GM23338 (cell line): ENCODE results near the gene TSC22D2. TPM values are rescaled to one million over a fixed set of nuclear protein-coding genes. Genes with fewer than 3 reads are reported as not detected.

Experiments
- ATAC-seq: fragments of 200-7000 bp; cut with Tn5 transposase; 3 replicates; pipeline ENCODE4 v1.9.1; 2020
- DNase-seq: peaks from one replicate; pipeline ENCODE4 v3.0.0-alpha.2; 2015; ENCODE audit warnings: low spot score
- H2AFZ ChIP-seq: fragments of 200-600 bp; sonication (generic); 2 replicates; pipeline ENCODE4 v1.8.0; 2016; ENCODE audit warnings: antibody characterized with exemption, mild to moderate bottlenecking, moderate library complexity
- H3F3A ChIP-seq: fragments of 200-600 bp; sonication (generic); replicated peaks from 2 replicates; pipeline ENCODE4 v1.8.0; 2017; ENCODE audit warnings: antibody characterized with exemption, mixed run types, low read depth
- H3K27ac ChIP-seq: fragments of 200-600 bp; sonication (generic); 2 replicates; pipeline ENCODE4 v1.6.1; 2016; ENCODE audit warnings: low read depth
- H3K27me3 ChIP-seq: fragments of 200-600 bp; sonication (generic); 2 replicates; pipeline ENCODE4 v1.8.0; 2016; ENCODE audit warnings: mild to moderate bottlenecking, mixed run types, moderate library complexity; ENCODE audit not compliant: insufficient read depth
- H3K36me3 ChIP-seq: fragments of 200-600 bp; sonication (generic); 2 replicates; pipeline ENCODE4 v1.8.0; 2016; ENCODE audit warnings: mild to moderate bottlenecking; ENCODE audit not compliant: insufficient read depth
- H3K4me1 ChIP-seq: fragments of 200-600 bp; sonication (generic); 2 replicates; pipeline ENCODE4 v1.8.0; 2016; ENCODE audit warnings: mild to moderate bottlenecking, moderate library complexity; ENCODE audit not compliant: insufficient read depth
- H3K4me2 ChIP-seq: fragments of 200-600 bp; sonication (generic); 2 replicates; pipeline ENCODE4 v1.7.1; 2017; ENCODE audit warnings: mixed run types
- H3K4me3 ChIP-seq: fragments of 200-600 bp; sonication (generic); 2 replicates; pipeline ENCODE4 v1.6.1; 2016; ENCODE audit warnings: mixed run types
- H3K79me2 ChIP-seq: fragments of 200-600 bp; sonication (generic); replicated peaks from 2 replicates; pipeline ENCODE4 v1.8.0; 2017; ENCODE audit warnings: mild to moderate bottlenecking; ENCODE audit not compliant: insufficient read depth
- H3K9me2 ChIP-seq: fragments of 200-600 bp; sonication (generic); 2 replicates; pipeline ENCODE4 v1.8.0; 2017; ENCODE audit not compliant: insufficient read depth
- H4K20me1 ChIP-seq: fragments of 200-600 bp; sonication (generic); replicated peaks from 2 replicates; pipeline ENCODE4 v1.8.0; 2017; ENCODE audit warnings: mild to moderate bottlenecking; ENCODE audit not compliant: insufficient read depth
- H3K27ac Mint-ChIP-seq: 2 replicates; pipeline ENCODE4 v1.8.0; 2020; ENCODE audit warnings: inconsistent platforms, mild to moderate bottlenecking, moderate library complexity, mixed read lengths
- H3K27me3 Mint-ChIP-seq: 3 replicates; pipeline ENCODE4 v1.8.0; 2022; ENCODE audit warnings: low read depth, mild to moderate bottlenecking, moderate library complexity, mixed read lengths, inconsistent platforms; ENCODE audit not compliant: insufficient read depth, poor library complexity
- H3K36me3 Mint-ChIP-seq: 3 replicates; pipeline ENCODE4 v1.8.0; 2021; ENCODE audit warnings: low read depth, mild to moderate bottlenecking, inconsistent platforms, moderate library complexity, mixed read lengths
- H3K4me1 Mint-ChIP-seq: 3 replicates; pipeline ENCODE4 v1.8.0; 2020; ENCODE audit warnings: mild to moderate bottlenecking, inconsistent platforms, mixed read lengths
- H3K4me3 Mint-ChIP-seq: 3 replicates; pipeline ENCODE4 v1.8.0; 2021; ENCODE audit warnings: moderate library complexity, mild to moderate bottlenecking, inconsistent platforms, mixed read lengths
- H3K9me3 Mint-ChIP-seq: 3 replicates; pipeline ENCODE4 v1.8.0; 2020; ENCODE audit warnings: moderate library complexity, mild to moderate bottlenecking, inconsistent platforms, mixed read lengths
- CREB1 ChIP-seq: fragments of 250-450 bp; sonication (Bioruptor Pico); IDR thresholded peaks from 2 replicates; pipeline ENCODE4 v1.5.0; 2020; ENCODE audit warnings: low read depth, mild to moderate bottlenecking, moderate library complexity
- CTCF ChIP-seq, 2 experiments: fragments of 200-600 bp in 1 of 2; sonication (generic) in 1 of 2; conservative IDR thresholded peaks; 2 replicates each; pipeline versions ENCODE4 v1.5.1 to v1.6.1; 2016 to 2017; ENCODE audit warnings: antibody characterized with exemption in 2 of 2, low read depth in 2 of 2, mild to moderate bottlenecking in 2 of 2, moderate library complexity in 1 of 2
- EZH2 ChIP-seq: fragments of 200-600 bp; sonication (generic); IDR thresholded peaks from one replicate; pipeline ENCODE4 v1.8.0; 2017; ENCODE audit warnings: antibody characterized with exemption, mild to moderate bottlenecking, low read depth; ENCODE audit not compliant: unreplicated experiment
- JUNB ChIP-seq: IDR thresholded peaks from one replicate; pipeline ENCODE4 v1.6.1; 2016; ENCODE audit warnings: antibody characterized with exemption; ENCODE audit not compliant: unreplicated experiment
- NANOG ChIP-seq: IDR thresholded peaks from 2 replicates; pipeline ENCODE4 v1.6.1; 2016; ENCODE audit warnings: antibody characterized with exemption, borderline replicate concordance
- POLR2AphosphoS5 ChIP-seq: IDR thresholded peaks from 2 replicates; pipeline ENCODE4 v1.6.1; 2016; ENCODE audit warnings: antibody characterized with exemption, low read depth
- REST ChIP-seq: IDR thresholded peaks from one replicate; pipeline ENCODE4 v1.6.1; 2018; ENCODE audit warnings: antibody characterized with exemption; ENCODE audit not compliant: unreplicated experiment
- STAT1 ChIP-seq: IDR thresholded peaks from one replicate; pipeline ENCODE4 v1.6.1; 2016; ENCODE audit warnings: antibody characterized with exemption; ENCODE audit not compliant: unreplicated experiment
- ZNF114 ChIP-seq: fragments of 250-450 bp; sonication (Bioruptor Pico); IDR thresholded peaks from 2 replicates; pipeline ENCODE4 v1.5.0; 2020; ENCODE audit warnings: mild to moderate bottlenecking, moderate library complexity
- ZNF462 ChIP-seq: fragments of 250-450 bp; sonication (Bioruptor Pico); IDR thresholded peaks from 2 replicates; pipeline ENCODE4 v1.5.0; 2020; ENCODE audit warnings: mild to moderate bottlenecking, moderate library complexity
- polyA plus RNA-seq: library from polyadenylated mRNA; unstranded; fragments of >200 nt; fragmentation: Nextera tagmentation; extraction: Ambion mirVana; gene quantifications from 2 replicates; pipeline ENCODE4 v1.2.1, GENCODE V29; 2016
- total RNA-seq: library from RNA; depleted of rRNA; stranded (reverse); fragments of >200 nt; shearing (Covaris generic); gene quantifications from 2 replicates; pipeline ENCODE4 v1.2.3, GENCODE V29; 2014

Gene TSC22D2
- total and polyA plus RNA-seq, 2 experiments from 2014 or later = 18.6 to 34.2 TPM

GRCh38 chr3:150423761-150424160 lies 15.7 kb downstream of the TSC22D2 start:
- H3K4me2 ChIP-seq = no peak overlapping the region
- no peak overlapping the region for H3K4me3 Mint-ChIP-seq
- H3K27ac ChIP-seq = no peak overlapping the region
- peaks cover 16% of the 10 kb centered on the region; the same call in 1 of the 2 replicates for H4K20me1 ChIP-seq
- ATAC-seq = no peak
- H3K36me3 Mint-ChIP-seq = no peaks in the 10 kb centered on the region
- no peaks in the 10 kb centered on the region for H3K9me3 Mint-ChIP-seq
- H3K4me1 Mint-ChIP-seq = peaks cover 33% of the 10 kb centered on the region
- no peaks in the 10 kb centered on the region for H3K27me3 ChIP-seq
- H3K4me1 ChIP-seq = peaks cover 13% of the 10 kb centered on the region
- no peaks in the 10 kb centered on the region for H3K9me2 ChIP-seq
- H3K79me2 ChIP-seq = peaks cover 82% of the 10 kb centered on the region
- DNase-seq = no peak
- H2AFZ ChIP-seq = no peak overlapping the region
- no peak for TF ChIP-seq JUNB
- no peak for TF ChIP-seq EZH2
- TF ChIP-seq ZNF114 = no peak
- TF ChIP-seq ZNF462 (CRISPR knock-in tag) = no peak
- TF ChIP-seq CTCF (conservative IDR thresholded peaks at IDR 0.05; ENCODE audit: low read depth in 2 of 2) = no peak
- no peak for TF ChIP-seq REST
- TF ChIP-seq STAT1 = no peak
- no peak for TF ChIP-seq CREB1
- no peak for TF ChIP-seq POLR2AphosphoS5
- TF ChIP-seq NANOG = no peak
- no peak overlapping the region for H3K4me3 ChIP-seq
- no peaks in the 10 kb centered on the region for H3F3A ChIP-seq
- H3K27ac Mint-ChIP-seq = no peak overlapping the region
- H3K36me3 ChIP-seq = no peaks in the 10 kb centered on the region
- H3K27me3 Mint-ChIP-seq = no peaks in the 10 kb centered on the region
